GM13977 (cell line): ENCODE data around the gene GTF3C5.
"Not testable (repeated sequence)": the region's sequence is repeated elsewhere in the genome, so short reads cannot be mapped to it uniquely, and the experiment has no call there.

Source experiments
- DNase-seq: peaks from one replicate; pipeline ENCODE4 v3.0.0; 2012; ENCODE audit warnings: low spot score
- CTCF ChIP-seq: IDR thresholded peaks from 2 replicates; pipeline ENCODE4 v1.5.1; 2012; ENCODE audit warnings: mild to moderate bottlenecking, control low read depth; ENCODE audit not compliant: insufficient read depth; ENCODE audit errors: extremely low read depth, missing control alignments
- in situ Hi-C: fragments of 300-500 bp; cut with MboI; formaldehyde crosslinking; loops from one replicate; pipeline ENCODE4 v1.12.0; 2022; ENCODE audit warnings: low sequenced_read_pairs, low pct_unique_long_range_greater_than_20kb, mixed read lengths, inconsistent platforms; ENCODE audit not compliant: unreplicated experiment

The GTF3C5 gene

GRCh38 chr9:132985489-132985888, 45.3 kb upstream of the GTF3C5 start:
- no peak for DNase-seq
- in situ Hi-C loops: no loop called here
- TF ChIP-seq CTCF: no peak

GRCh38 chr9:132986114-132986513, 44.7 kb upstream of the GTF3C5 start:
- no peak for DNase-seq
- in situ Hi-C loops: no loop called here
- no peak for TF ChIP-seq CTCF

- DNase-seq: no peak
- TF ChIP-seq CTCF: no peak
- in situ Hi-C loops: no loop called here
These were observed 43.9 kb upstream of the GTF3C5 start for GRCh38 chr9:132986640-132987620.

DNA sequence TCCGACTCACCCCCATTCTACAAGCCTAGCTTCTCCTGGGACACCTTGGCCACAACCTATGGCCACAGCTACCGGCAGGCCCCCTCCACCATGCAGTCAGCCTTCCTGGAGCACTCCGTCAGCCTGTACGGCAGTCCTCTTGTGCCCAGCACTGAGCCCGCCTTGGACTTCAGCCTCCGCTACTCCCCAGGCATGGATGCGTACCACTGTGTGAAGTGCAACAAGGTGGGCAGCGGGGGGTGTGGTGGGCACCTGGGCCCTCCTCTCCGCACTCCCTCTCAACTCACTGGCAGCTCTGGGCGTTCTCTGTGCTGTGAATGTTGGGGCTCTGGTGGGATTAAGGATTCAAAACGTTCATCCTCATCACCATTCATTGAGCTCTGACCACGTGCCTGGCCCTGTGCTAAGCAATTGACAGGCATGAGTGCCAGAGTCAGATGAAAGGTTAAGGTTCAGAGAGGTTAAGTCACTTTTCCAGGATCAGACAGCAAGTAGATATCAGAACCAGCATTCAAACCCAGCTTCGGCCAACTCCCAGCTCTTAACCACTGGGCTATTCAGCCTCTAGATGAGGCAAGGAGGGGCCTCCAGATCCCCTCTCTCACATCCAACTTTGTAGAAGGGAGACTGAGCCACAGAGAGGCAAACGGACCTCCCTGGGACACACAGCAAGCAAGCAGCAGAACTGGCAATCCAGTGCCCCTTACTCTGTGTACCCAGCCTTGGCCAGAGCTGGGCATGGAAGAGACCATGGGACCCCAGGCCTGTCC, 42.4 kb upstream of the GTF3C5 start:
- no peak for TF ChIP-seq CTCF
- in situ Hi-C loops: no loop called here
- no peak for DNase-seq

- in situ Hi-C loops: no loop called here
- TF ChIP-seq CTCF: no peak
- DNase-seq: no peak
These were observed 41.8 kb upstream of the GTF3C5 start for GRCh38 chr9:132989014-132989310.

DNA sequence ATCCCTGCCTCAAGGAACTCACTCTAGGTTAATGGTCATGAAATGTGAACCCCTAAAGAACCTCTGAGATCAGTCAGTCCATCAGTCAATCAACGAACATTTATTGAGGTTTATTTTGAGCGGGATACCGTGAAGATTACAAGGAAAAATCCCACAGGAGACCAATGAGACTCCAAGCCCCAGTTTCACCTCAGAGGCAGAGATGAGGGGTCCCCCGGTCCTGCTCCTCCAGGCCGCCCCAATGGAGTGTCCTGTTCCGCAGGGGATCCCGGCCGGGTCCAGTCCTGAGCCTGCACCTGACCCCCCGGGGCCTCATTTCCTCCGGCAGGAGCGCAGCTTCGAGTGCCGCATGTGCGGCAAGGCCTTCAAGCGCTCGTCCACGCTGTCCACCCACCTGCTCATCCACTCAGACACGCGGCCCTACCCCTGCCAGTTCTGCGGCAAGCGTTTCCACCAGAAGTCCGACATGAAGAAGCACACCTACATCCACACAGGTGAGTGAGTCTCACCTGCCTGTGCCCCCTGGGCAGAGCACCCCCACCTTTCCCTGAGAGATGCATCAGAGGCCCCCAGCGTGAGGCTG, 41.3 kb upstream of the GTF3C5 start:
- no peak for TF ChIP-seq CTCF
- in situ Hi-C loops: no loop called here
- no peak for DNase-seq

DNA sequence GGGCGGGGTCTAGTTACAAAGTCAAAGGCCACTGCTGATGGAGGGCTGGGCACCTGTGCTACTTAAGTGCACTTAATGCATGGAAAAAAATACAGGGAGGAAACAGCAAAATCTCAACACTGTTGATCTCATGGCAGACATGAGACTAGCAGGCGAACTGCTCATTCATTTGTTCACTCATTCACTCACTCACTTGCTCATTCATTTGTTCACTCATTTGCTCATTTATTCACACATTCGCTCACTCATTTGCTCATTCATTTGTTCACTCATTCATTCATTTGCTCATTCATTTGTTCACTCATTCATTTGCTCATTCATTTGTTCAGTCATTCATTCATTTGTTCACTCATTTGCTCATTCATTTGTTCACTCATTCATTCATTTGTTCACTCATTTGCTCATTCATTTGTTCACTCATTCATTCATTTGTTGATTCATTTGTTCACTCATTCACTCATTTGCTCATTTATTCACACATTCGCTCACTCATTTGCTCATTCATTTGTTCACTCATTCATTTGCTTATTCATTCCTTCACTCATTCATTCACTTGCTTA, 40.7 kb upstream of the GTF3C5 start:
- in situ Hi-C loops, DNase-seq: not testable (repeated sequence)
